Measurements from ENCODE around the gene TMEM179. TPM values are rescaled to one million over a fixed set of nuclear protein-coding genes. Genes with fewer than 3 reads are reported as not detected.

The TMEM179 gene
- total and polyA plus RNA-seq, 9 donors = 0.19 to 0.30 (median 0.22) TPM; not detected in 6

- Histone ChIP-seq H3K4me3 (no peak overlapping the region), H3K36me3 (no peaks in the 10 kb centered on the region), H3K9me3 (no peaks in the 10 kb centered on the region), H3K27me3 (no peaks in the 10 kb centered on the region), H3K27ac (no peak overlapping the region), H3K4me1 (ENCODE audit: insufficient read depth) (peaks cover 8% of the 10 kb centered on the region)
- intact Hi-C loops (cut with DNase I) = no loop called here
- TF ChIP-seq EP300 (IDR thresholded peaks at IDR 0.05) = no peak
- TF ChIP-seq POLR2A (IDR thresholded peaks at IDR 0.05) = no peak
- TF ChIP-seq CTCF (IDR thresholded peaks at IDR 0.05) = no peak
- 85 to 87% (median 85%) methylated on average over 25 to 26 of the region's 26 CpGs for WGBS, 3 donors
- DNase-seq = no peak
Measured at GRCh38 chr14:104589338-104590195, 15.0 kb downstream of the TMEM179 start.

GRCh38 chr14:104588066-104588857 is 16.3 kb downstream of the TMEM179 start:
- intact Hi-C loops (cut with DNase I) = no loop called here
- DNase-seq = no peak
- H3K36me3 ChIP-seq = no peaks in the 10 kb centered on the region
- TF ChIP-seq POLR2A (IDR thresholded peaks at IDR 0.05) = no peak
- TF ChIP-seq CTCF (IDR thresholded peaks at IDR 0.05) = no peak
- TF ChIP-seq EP300 (IDR thresholded peaks at IDR 0.05) = no peak
- no peaks in the 10 kb centered on the region for H3K9me3 ChIP-seq
- 85 to 90% (median 87%) methylated on average over 33 to 38 of the region's 38 CpGs for WGBS, 3 donors
- H3K4me3 ChIP-seq = no peak overlapping the region
- no peaks in the 10 kb centered on the region for H3K27me3 ChIP-seq
- no peak overlapping the region for H3K27ac ChIP-seq
- H3K4me1 ChIP-seq (ENCODE audit: insufficient read depth) = peaks cover 8% of the 10 kb centered on the region

- H3K36me3 ChIP-seq = no peaks in the 10 kb centered on the region
- peaks cover 8% of the 10 kb centered on the region for H3K4me1 ChIP-seq (ENCODE audit: insufficient read depth)
- 48 to 65% (median 54%) methylated on average over 14 to 19 of the region's 19 CpGs for WGBS, 3 donors
- DNase-seq = no peak
- no peak overlapping the region for H3K4me3 ChIP-seq
- intact Hi-C loops (cut with DNase I) = no loop called here
- TF ChIP-seq POLR2A (IDR thresholded peaks at IDR 0.05) = no peak
- H3K27me3 ChIP-seq = no peaks in the 10 kb centered on the region
- H3K9me3 ChIP-seq = no peaks in the 10 kb centered on the region
- H3K27ac ChIP-seq = no peak overlapping the region
Measured at GRCh38 chr14:104587641-104588040, 16.9 kb downstream of the TMEM179 start.

GRCh38 chr14:104586832-104587620 is 17.5 kb downstream of the TMEM179 start:
- intact Hi-C loops (cut with DNase I) = no loop called here
- Histone ChIP-seq H3K36me3 (no peaks in the 10 kb centered on the region), H3K4me1 (ENCODE audit: insufficient read depth) (peaks cover 8% of the 10 kb centered on the region), H3K27ac (no peak overlapping the region), H3K9me3 (no peaks in the 10 kb centered on the region), H3K27me3 (no peaks in the 10 kb centered on the region), H3K4me3 (no peak overlapping the region)
- DNase-seq = no peak
- TF ChIP-seq EP300 (IDR thresholded peaks at IDR 0.05) (no peak), POLR2A (IDR thresholded peaks at IDR 0.05) (no peak)
- 78 to 82% (median 79%) methylated on average over 19 of the region's 19 CpGs for WGBS, 3 donors

Data from ovary (tissue), 9 donors.